MM.1S (cell line): Measurements from ENCODE around the gene MBOAT7.
A peak's percentile ranks its signal among the peaks of the same experiment; 100 is the strongest.

ENCODE experiments used
- DNase-seq: peaks from one replicate; pipeline ENCODE4 v3.0.0-alpha.2; 2015
- H2AFZ ChIP-seq: fragments of 300-600 bp; sonication (generic); 2 replicates; pipeline ENCODE4 v1.6.0; 2016; ENCODE audit warnings: antibody characterized with exemption, low read length
- H3F3A ChIP-seq: fragments of 300-600 bp; sonication (generic); 2 replicates; pipeline ENCODE4 v1.6.1; 2016; ENCODE audit warnings: mild to moderate bottlenecking, antibody characterized with exemption, low read length, moderate library complexity, mixed read lengths; ENCODE audit not compliant: insufficient read depth
- H3K27ac ChIP-seq: fragments of 300-600 bp; sonication (generic); 2 replicates; pipeline ENCODE4 v1.5.1; 2016; ENCODE audit warnings: mild to moderate bottlenecking, low read length
- H3K27me3 ChIP-seq: fragments of 300-600 bp; sonication (generic); replicated peaks from 2 replicates; pipeline ENCODE4 v1.6.0; 2016; ENCODE audit warnings: low read length; ENCODE audit not compliant: insufficient read depth
- H3K36me3 ChIP-seq: fragments of 300-600 bp; sonication (generic); replicated peaks from 2 replicates; pipeline ENCODE4 v1.6.1; 2016; ENCODE audit warnings: mild to moderate bottlenecking, low read length, mixed read lengths; ENCODE audit not compliant: insufficient read depth
- H3K4me1 ChIP-seq: fragments of 300-600 bp; sonication (generic); 2 replicates; pipeline ENCODE4 v1.6.1; 2016; ENCODE audit warnings: low read length, mixed read lengths
- H3K4me2 ChIP-seq: fragments of 300-600 bp; sonication (generic); 2 replicates; pipeline ENCODE4 v1.6.0; 2016; ENCODE audit warnings: low read depth, low read length
- H3K4me3 ChIP-seq: fragments of 300-600 bp; sonication (generic); 2 replicates; pipeline ENCODE4 v1.5.1; 2016; ENCODE audit warnings: low read length, mixed read lengths
- H3K79me2 ChIP-seq: fragments of 300-600 bp; sonication (generic); 2 replicates; pipeline ENCODE4 v1.6.1; 2016; ENCODE audit warnings: mixed run types, low read length, mixed read lengths
- H3K9ac ChIP-seq: fragments of 300-600 bp; sonication (generic); 2 replicates; pipeline ENCODE4 v1.6.1; 2016; ENCODE audit warnings: low read length, mixed read lengths
- H3K9me2 ChIP-seq: fragments of 300-600 bp; sonication (generic); replicated peaks from 2 replicates; pipeline ENCODE4 v1.6.1; 2016; ENCODE audit warnings: mild to moderate bottlenecking, low read length, mixed read lengths; ENCODE audit not compliant: insufficient read depth
- H3K9me3 ChIP-seq: fragments of 300-600 bp; sonication (generic); replicated peaks from 2 replicates; pipeline ENCODE4 v1.6.1; 2016; ENCODE audit warnings: mild to moderate bottlenecking, low read length, mixed read lengths; ENCODE audit not compliant: insufficient read depth
- H4K20me1 ChIP-seq: fragments of 300-600 bp; sonication (generic); 2 replicates; pipeline ENCODE4 v1.6.1; 2016; ENCODE audit warnings: mild to moderate bottlenecking, low read length, moderate library complexity, mixed read lengths; ENCODE audit not compliant: insufficient read depth
- EZH2 ChIP-seq: fragments of 300-600 bp; sonication (generic); optimal IDR thresholded peaks from 2 replicates; pipeline ENCODE3; 2017; ENCODE audit warnings: low read depth, mild to moderate bottlenecking, antibody characterized with exemption, low read length, mixed read lengths
- EZH2phosphoT487 ChIP-seq: fragments of 300-600 bp; sonication (generic); IDR thresholded peaks from 2 replicates; pipeline ENCODE4 v1.6.1; 2018; ENCODE audit warnings: antibody characterized with exemption, low read length
- TF ChIP-seq, protein P1 (sequence below): fragments of 300-600 bp; sonication (generic); IDR thresholded peaks from 2 replicates; pipeline ENCODE4 v1.5.1; 2016; ENCODE audit warnings: antibody characterized with exemption, low read length, mixed read lengths

The MBOAT7 gene

DNA sequence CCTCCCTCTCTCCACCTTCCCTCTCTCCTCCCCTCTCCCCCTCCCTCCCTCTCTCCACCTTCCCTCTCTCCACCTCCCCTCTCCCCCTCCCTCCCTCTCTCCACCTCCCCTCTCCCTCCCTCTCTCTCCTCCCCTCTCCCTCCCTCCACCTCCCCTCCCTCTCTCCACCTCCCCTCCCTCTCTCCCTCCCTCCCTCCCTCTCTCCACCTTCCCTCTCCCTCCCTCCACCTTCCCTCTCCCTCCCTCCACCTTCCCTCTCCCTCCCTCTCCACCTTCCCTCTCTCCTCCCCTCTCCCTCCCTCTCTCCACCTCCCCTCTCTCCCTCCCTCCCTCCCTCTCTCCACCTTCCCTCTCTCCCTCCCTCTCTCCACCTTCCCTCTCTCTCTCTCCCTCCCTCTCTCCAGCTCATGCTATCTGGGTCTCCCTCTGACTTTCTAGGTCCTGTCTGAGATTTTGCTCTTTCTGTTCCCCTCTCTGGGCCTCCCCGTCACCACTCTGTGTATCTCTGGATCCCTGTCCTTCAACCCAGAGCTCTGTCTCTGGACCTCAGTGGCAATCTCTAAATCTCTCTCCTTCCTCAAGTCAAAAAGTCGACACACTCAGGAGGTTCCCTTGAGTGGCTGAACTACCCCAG is 55.3 kb downstream of the MBOAT7 start:
- Histone ChIP-seq H3K9ac (no peak overlapping the region), H3K4me2 (no peak overlapping the region), H3K27ac (no peak overlapping the region), H3K79me2 (peaks cover 15% of the 10 kb centered on the region), H3K4me1 (peaks cover 9% of the 10 kb centered on the region), H4K20me1 (no peaks in the 10 kb centered on the region), H3K36me3 (no peaks in the 10 kb centered on the region), H3K4me3 (no peak overlapping the region), H3K9me2 (no peaks in the 10 kb centered on the region), H3K9me3 (no peaks in the 10 kb centered on the region), H2AFZ (no peak overlapping the region), H3F3A (no peaks in the 10 kb centered on the region), H3K27me3 (no peaks in the 10 kb centered on the region)
- no peak for DNase-seq
- no peak for TF ChIP-seq EZH2phosphoT487
- TF ChIP-seq EZH2: no peak
- TF ChIP-seq, protein P1, sequence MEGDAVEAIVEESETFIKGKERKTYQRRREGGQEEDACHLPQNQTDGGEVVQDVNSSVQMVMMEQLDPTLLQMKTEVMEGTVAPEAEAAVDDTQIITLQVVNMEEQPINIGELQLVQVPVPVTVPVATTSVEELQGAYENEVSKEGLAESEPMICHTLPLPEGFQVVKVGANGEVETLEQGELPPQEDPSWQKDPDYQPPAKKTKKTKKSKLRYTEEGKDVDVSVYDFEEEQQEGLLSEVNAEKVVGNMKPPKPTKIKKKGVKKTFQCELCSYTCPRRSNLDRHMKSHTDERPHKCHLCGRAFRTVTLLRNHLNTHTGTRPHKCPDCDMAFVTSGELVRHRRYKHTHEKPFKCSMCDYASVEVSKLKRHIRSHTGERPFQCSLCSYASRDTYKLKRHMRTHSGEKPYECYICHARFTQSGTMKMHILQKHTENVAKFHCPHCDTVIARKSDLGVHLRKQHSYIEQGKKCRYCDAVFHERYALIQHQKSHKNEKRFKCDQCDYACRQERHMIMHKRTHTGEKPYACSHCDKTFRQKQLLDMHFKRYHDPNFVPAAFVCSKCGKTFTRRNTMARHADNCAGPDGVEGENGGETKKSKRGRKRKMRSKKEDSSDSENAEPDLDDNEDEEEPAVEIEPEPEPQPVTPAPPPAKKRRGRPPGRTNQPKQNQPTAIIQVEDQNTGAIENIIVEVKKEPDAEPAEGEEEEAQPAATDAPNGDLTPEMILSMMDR: no peak

DNA sequence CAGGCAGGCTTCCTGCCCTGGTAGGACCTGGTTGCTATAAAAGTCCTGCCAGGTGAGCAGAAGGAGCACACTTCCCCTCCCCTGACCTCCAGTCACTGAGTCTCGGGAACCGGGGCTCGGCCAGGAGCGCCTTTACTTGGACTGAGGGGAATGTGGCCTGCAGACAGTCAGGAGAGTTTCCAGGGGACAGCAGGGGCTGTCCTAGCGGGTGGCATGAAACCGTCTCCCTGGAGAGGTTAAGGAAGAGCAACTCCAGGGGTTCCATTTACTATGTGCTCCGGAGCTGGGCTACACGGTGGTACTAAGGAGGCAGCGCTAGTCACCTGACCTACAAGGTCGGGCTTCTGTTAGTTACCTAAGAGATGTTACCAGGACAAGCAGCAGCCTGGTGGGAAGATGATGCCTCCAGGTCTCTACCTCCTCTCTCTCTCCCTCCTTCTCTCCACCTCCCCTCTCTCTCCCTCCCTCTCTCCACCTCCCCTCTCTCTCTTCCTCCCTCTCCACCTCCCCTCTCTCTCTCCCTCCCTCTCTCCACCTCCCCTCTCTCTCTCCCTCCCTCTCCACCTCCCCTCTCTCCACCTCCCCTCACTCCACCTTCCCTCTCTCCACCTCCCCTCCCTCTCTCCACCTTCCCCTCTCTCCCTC is 55.9 kb downstream of the MBOAT7 start:
- DNase-seq: peak; percentile 38
- Histone ChIP-seq H3K9ac (no peak overlapping the region), H4K20me1 (no peaks in the 10 kb centered on the region), H3K36me3 (no peaks in the 10 kb centered on the region), H2AFZ (no peak overlapping the region), H3K27ac (no peak overlapping the region), H3F3A (no peaks in the 10 kb centered on the region), H3K4me1 (peaks cover 4% of the 10 kb centered on the region; the same call in 1 of the 2 replicates), H3K9me3 (no peaks in the 10 kb centered on the region), H3K27me3 (no peaks in the 10 kb centered on the region), H3K4me3 (no peak overlapping the region), H3K4me2 (no peak overlapping the region), H3K79me2 (peaks cover 8% of the 10 kb centered on the region), H3K9me2 (no peaks in the 10 kb centered on the region)
- TF ChIP-seq, protein P1: no peak
- TF ChIP-seq EZH2 (no peak), EZH2phosphoT487 (no peak)

GRCh38 chr19:54129617-54129996 is 59.8 kb downstream of the MBOAT7 start:
- Histone ChIP-seq H3K9me2 (no peaks in the 10 kb centered on the region), H3K4me3 (no peak overlapping the region), H3K9ac (no peak overlapping the region), H3K9me3 (no peaks in the 10 kb centered on the region), H3K36me3 (no peaks in the 10 kb centered on the region), H4K20me1 (no peaks in the 10 kb centered on the region), H3K27ac (no peak overlapping the region), H3K27me3 (no peaks in the 10 kb centered on the region), H3K4me1 (no peaks in the 10 kb centered on the region), H2AFZ (no peak overlapping the region), H3K4me2 (no peak overlapping the region), H3F3A (no peaks in the 10 kb centered on the region), H3K79me2 (no peaks in the 10 kb centered on the region)
- DNase-seq: no peak
- TF ChIP-seq EZH2phosphoT487 (no peak), EZH2 (no peak)
- TF ChIP-seq, protein P1: no peak
